GM11168 (cell line): ENCODE measurements around the gene MLLT6.

ENCODE experiments used
- in situ Hi-C: fragments of 300-500 bp; cut with MboI; formaldehyde crosslinking; loops from one replicate; pipeline ENCODE4 v1.12.0; 2022; ENCODE audit warnings: low sequenced_read_pairs; ENCODE audit not compliant: unreplicated experiment

Gene MLLT6

GRCh38 chr17:38751144-38751807 is 46.2 kb downstream of the MLLT6 start:
- in situ Hi-C loops: no loop called here

GRCh38 chr17:38751808-38752307 is 46.8 kb downstream of the MLLT6 start:
- in situ Hi-C loops: no loop called here

- in situ Hi-C loops: no loop called here
Observed at GRCh38 chr17:38752308-38753070, 47.4 kb downstream of the MLLT6 start, which contains the start of gene PSMB3. Gene PSMB3, plus strand, starts transcription at chr17:38752741. Its CDS starts 86 bp downstream, at chr17:38752827.

- in situ Hi-C loops: no loop called here
Observed at GRCh38 chr17:38753071-38753506, 48.0 kb downstream of the MLLT6 start.

GRCh38 chr17:38761612-38762011 is 56.5 kb downstream of the MLLT6 start:
- in situ Hi-C loops: no loop called here

- in situ Hi-C loops: no loop called here
Observed at GRCh38 chr17:38762231-38762630, 57.2 kb downstream of the MLLT6 start.

GRCh38 chr17:38766341-38766740 is 61.3 kb downstream of the MLLT6 start:
- in situ Hi-C loops: no loop called here

- in situ Hi-C loops: no loop called here
Observed at GRCh38 chr17:38768417-38768816, 63.3 kb downstream of the MLLT6 start.

- in situ Hi-C loops: no loop called here
Observed at GRCh38 chr17:38773258-38773657, 68.2 kb downstream of the MLLT6 start.

GRCh38 chr17:38777641-38778250 is 72.7 kb downstream of the MLLT6 start:
- in situ Hi-C loops: no loop called here
